Natural killer cell treated with Interleukin-12 subunit alpha and Interleukin-12 subunit beta and Interleukin-15 and Interleukin-18, amount 100 ng/mL, for 72 hours (primary cell): ENCODE results near the gene PPHLN1. TPM values are rescaled to one million over a fixed set of nuclear protein-coding genes. Genes with fewer than 3 reads are reported as not detected.
"Not testable (repeated sequence)": the region's sequence is repeated elsewhere in the genome, so short reads cannot be mapped to it uniquely, and the experiment has no call there.

Experiments used
- ATAC-seq, 2 donors: fragments of 150-1000 bp; cut with Tn5 transposase in 1 of 2; sonication (Bioruptor Pico), chemical (Tn5 transposase) in 1 of 2; 2 replicates each; pipeline ENCODE4 v1.10.0; 2021
- DNase-seq: peaks from one replicate; pipeline ENCODE4 v3.0.0; 2022; ENCODE audit warnings: low spot score
- H3K27ac Mint-ChIP-seq, 2 donors: 1 replicate in 1 of 2; 2 replicates in 1 of 2; pipeline ENCODE4 v1.8.0; 2022; ENCODE audit warnings: mixed read lengths in 2 of 2, mild to moderate bottlenecking in 1 of 2, moderate library complexity in 1 of 2
- H3K27me3 Mint-ChIP-seq, 2 donors: 1 replicate in 1 of 2; 2 replicates in 1 of 2; pipeline ENCODE4 v1.8.0; 2022; ENCODE audit warnings: mixed read lengths in 2 of 2
- H3K36me3 Mint-ChIP-seq: one replicate; pipeline ENCODE4 v1.8.0; 2022; ENCODE audit warnings: mixed read lengths
- H3K4me1 Mint-ChIP-seq, 2 donors: 1 replicate in 1 of 2; 2 replicates in 1 of 2; pipeline ENCODE4 v1.8.0; 2022; ENCODE audit warnings: low read depth in 2 of 2, mixed read lengths in 2 of 2, mild to moderate bottlenecking in 1 of 2
- H3K4me3 Mint-ChIP-seq: one replicate; pipeline ENCODE4 v1.8.0; 2022; ENCODE audit warnings: mixed read lengths
- H3K9me3 Mint-ChIP-seq: 2 replicates; pipeline ENCODE4 v1.8.0; 2022; ENCODE audit warnings: mixed read lengths
- total RNA-seq, 2 donors: library from RNA; stranded (reverse); gene quantifications; one replicate each; pipeline ENCODE4 v1.2.3, GENCODE V29; 2022

Gene PPHLN1
- total RNA-seq, 2 donors from 2014 or later, result 85.0 to 90.1 TPM

DNA sequence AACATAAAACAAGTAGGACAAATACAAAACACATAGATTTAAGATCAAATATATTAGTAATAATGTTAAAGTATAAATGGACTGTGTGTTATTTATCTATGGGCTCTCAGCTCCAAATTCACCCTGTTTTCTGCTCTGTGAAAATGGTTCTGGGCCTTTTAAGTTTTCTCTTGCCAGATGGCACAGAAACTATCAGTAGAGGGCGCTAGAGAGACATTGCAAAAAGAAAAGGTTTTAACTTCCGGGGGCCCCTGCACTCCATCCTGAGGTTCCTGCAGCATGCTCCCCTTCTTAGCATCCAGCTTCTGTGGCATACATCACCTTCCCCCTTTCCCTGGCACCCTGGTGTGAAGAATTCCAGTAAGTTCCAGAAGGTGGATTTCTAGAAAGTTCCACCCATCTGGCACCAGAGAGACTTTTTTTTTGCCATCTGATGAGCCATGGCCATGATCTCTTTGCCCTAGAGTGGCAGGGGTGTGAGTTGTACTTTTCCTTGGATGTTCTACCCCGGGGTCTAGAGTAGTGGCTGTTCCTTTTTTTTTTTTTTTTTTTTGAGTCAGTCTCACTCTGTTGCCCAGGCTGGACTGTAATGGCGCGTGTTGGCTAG, 29.4 kb upstream of the PPHLN1 start:
- DNase-seq, result no peak
- Mint-ChIP-seq H3K4me1 (peaks cover 3 to 15% of the 10 kb centered on the region in 2 donors), H3K4me3 (no peak overlapping the region), H3K27ac (no peak overlapping the region), H3K36me3 (no peaks in the 10 kb centered on the region), H3K9me3 (no peaks in the 10 kb centered on the region), H3K27me3 (peaks cover 0 to 2% of the 10 kb centered on the region in 2 donors)
- ATAC-seq, result no peak

DNA sequence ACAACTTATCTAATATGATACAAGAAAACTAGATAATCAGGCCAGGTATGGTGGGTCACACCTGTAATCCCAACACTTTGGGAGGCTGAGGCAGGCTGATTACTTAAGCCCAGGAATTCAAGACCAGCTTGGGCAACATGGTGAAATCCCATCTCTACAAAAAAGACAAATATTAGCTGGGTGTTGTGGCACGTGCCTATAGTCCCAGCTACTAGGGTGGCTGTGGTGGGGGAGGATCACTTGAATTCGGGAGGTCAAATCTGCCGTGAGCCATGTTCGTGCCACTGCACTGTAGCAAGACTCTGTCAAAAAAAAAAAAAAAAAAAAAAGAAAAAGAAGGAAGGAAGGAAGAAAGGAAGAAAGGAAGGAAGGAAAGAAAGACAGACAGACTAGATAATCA, 27.1 kb upstream of the PPHLN1 start:
- no peaks in the 10 kb centered on the region for H3K9me3 Mint-ChIP-seq
- peak overlapping the region; percentile 47 for H3K4me3 Mint-ChIP-seq
- peak overlapping the region in 1 of 2 donors; percentile 62 for H3K27ac Mint-ChIP-seq
- ATAC-seq (no peak), DNase-seq (no peak)
- H3K4me1 Mint-ChIP-seq, result peaks cover 3 to 15% of the 10 kb centered on the region in 2 donors
- H3K36me3 Mint-ChIP-seq, result no peaks in the 10 kb centered on the region
- H3K27me3 Mint-ChIP-seq, result peaks cover 0 to 2% of the 10 kb centered on the region in 2 donors

DNA sequence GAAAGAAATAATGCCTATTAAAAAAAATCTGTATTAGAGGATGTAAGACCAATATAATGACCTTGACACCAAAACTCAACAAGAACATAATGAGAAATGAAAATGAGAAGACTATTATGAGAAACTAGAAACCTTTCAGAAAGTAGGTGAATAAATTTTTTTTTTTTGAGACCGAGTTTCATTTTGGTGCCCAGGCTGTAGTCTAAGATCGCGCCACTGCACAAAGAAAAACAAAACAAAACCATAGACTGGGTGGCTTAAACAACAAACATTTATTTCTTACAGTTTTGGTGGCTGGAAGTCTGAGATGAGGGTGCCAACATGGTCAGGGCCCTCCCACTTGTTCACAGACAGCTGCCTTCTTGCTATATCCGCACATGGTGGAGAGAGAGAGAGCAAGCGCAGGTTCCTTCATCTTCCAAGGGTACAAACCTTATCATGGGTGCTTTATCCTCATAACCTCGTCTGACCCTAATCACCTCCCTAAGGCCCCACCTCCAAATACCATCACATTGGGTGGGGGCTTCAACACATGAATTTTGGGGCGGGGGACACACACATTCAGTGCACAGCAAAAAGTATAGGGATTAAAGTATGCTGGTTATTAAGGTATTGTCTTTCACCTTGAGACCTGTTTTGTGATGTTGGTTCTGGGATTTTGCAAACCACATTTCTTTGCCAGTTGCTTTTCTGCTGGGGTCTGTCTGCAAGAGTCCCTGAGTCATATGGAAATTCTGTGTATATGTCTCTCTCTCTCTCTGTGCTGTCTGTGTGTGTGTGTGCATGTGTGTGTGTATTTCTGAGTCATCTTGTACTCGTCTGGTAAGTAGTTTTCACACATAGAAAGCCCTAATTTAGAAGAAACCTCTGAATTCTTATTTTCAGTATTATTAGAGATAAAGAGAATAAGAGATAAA, 26.3 kb upstream of the PPHLN1 start:
- peaks cover 0 to 2% of the 10 kb centered on the region in 2 donors for H3K27me3 Mint-ChIP-seq
- H3K4me1 Mint-ChIP-seq, result peaks cover 3 to 15% of the 10 kb centered on the region in 2 donors
- peak overlapping the region; percentile 47 for H3K4me3 Mint-ChIP-seq
- H3K27ac Mint-ChIP-seq, result peak overlapping the region in 1 of 2 donors; percentile 62
- no peaks in the 10 kb centered on the region for H3K9me3 Mint-ChIP-seq
- no peaks in the 10 kb centered on the region for H3K36me3 Mint-ChIP-seq
- ATAC-seq (peak; percentile 73 to 94), DNase-seq (no peak)

DNA sequence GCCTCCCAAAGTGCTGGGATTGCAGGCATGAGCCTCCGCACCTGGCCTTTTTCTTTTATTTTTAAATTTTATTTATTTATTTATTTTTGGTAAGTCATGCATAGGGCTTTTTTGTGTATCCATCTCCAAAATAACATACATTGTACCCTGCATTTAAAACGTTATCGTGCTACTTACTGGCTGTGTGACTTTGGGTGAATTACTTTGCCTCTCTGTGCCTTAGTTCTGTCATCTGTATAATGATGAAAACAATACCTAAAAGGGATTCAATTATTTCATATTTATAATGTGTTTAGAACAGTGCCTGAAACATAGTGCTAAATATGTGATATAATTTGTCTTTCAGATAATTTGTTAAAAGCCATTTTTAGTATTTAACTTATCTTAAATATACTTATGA, 19.7 kb upstream of the PPHLN1 start:
- no peak overlapping the region for H3K27ac Mint-ChIP-seq
- DNase-seq, result no peak
- peaks cover 0 to 3% of the 10 kb centered on the region in 2 donors for H3K4me1 Mint-ChIP-seq
- H3K27me3 Mint-ChIP-seq, result no peaks in the 10 kb centered on the region
- H3K36me3 Mint-ChIP-seq, result no peaks in the 10 kb centered on the region
- no peak for ATAC-seq
- no peak overlapping the region for H3K4me3 Mint-ChIP-seq
- no peaks in the 10 kb centered on the region for H3K9me3 Mint-ChIP-seq

DNA sequence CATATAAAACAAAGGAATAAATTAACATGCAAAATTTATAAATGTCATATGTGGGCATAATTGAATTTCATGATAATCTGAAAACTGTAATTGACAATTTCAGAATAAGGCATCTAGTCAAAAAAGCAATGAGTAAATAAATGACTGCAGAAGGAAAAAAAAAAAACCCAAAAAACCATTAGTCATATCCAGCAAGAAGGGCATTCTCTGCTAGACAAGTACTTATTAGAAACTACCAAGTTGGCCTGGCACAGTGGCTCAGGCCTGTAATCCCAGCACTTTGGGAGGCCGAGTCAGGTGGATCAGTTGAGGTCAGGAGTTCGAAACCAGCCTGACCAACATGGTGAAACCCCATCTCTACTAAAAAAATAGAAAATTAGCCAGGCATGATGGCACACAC, 17.6 kb upstream of the PPHLN1 start:
- H3K27ac Mint-ChIP-seq, result no peak overlapping the region
- no peaks in the 10 kb centered on the region for H3K27me3 Mint-ChIP-seq
- H3K36me3 Mint-ChIP-seq, result no peaks in the 10 kb centered on the region
- DNase-seq, result no peak
- ATAC-seq, result no peak
- peaks cover 0 to 3% of the 10 kb centered on the region in 2 donors for H3K4me1 Mint-ChIP-seq
- no peak overlapping the region for H3K4me3 Mint-ChIP-seq
- H3K9me3 Mint-ChIP-seq, result no peaks in the 10 kb centered on the region

DNA sequence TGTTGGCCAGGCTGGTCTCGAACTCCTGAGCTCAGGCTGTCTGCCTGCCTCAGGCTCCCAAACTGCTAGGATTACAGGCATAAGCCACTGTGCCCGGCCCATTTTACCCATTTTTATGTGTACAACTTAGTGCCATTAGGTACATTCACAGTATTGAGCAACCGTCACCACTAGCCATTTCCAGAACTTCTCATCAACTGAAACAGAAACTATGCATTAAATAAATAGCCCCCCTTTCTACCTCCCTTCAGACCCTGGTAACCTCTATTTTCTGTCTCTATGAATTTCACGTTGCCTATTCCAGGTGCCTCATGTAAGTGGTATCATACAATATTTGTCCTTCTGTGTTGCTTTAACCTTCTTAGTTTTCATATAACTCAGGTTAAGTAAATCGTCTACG, 16.0 kb upstream of the PPHLN1 start:
- no peaks in the 10 kb centered on the region for H3K9me3 Mint-ChIP-seq
- peaks cover 4% of the 10 kb centered on the region for H3K36me3 Mint-ChIP-seq
- ATAC-seq (no peak), DNase-seq (no peak)
- H3K27me3 Mint-ChIP-seq, result no peaks in the 10 kb centered on the region
- no peak overlapping the region for H3K27ac Mint-ChIP-seq
- no peak overlapping the region for H3K4me3 Mint-ChIP-seq
- peaks cover 0 to 5% of the 10 kb centered on the region in 2 donors for H3K4me1 Mint-ChIP-seq

DNA sequence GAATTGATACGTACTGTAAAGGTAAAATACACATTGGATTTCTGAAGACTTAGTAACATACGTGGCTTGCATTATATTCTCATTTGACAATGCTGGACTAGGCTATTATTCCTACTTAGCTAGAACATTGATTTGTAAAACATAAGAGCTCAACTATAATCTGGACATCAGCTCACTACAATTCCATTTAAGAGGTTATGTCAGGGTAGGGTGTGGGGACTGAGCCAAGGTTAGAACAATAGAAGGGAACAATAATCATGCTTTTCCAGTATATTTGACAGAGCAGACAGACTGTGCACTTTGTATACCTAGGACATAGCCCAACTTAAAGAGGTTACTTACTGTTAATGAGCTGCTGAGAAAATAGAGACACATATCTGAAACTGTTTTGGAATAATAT, 10.9 kb upstream of the PPHLN1 start:
- DNase-seq (no peak), ATAC-seq (no peak)
- Mint-ChIP-seq H3K9me3 (no peaks in the 10 kb centered on the region), H3K36me3 (peaks cover 6% of the 10 kb centered on the region), H3K27me3 (no peaks in the 10 kb centered on the region), H3K27ac (no peak overlapping the region), H3K4me1 (peaks cover 0 to 4% of the 10 kb centered on the region in 2 donors), H3K4me3 (no peak overlapping the region)

DNA sequence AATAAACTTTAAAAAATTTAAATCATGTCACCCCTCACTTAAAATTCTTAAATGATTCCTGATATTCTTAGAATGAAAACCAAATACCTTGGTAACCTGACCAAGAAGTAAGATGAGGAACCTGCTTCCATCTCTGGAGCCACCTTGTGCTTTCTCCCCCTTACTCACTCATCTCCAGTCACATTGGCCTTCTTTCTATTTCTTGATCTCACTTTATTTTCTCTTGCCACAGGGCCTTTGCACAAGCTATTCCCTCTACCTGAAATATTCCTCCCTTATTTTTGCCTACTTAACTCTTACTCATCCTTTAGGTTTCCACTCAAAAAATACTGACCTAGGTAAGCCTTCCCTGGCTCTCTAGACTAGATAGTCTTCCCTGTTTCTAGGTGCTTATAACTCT, 5.2 kb upstream of the PPHLN1 start:
- peaks cover 9 to 12% of the 10 kb centered on the region in 2 donors for H3K4me1 Mint-ChIP-seq
- ATAC-seq, result no peak
- peaks cover 6% of the 10 kb centered on the region for H3K36me3 Mint-ChIP-seq
- no peaks in the 10 kb centered on the region for H3K27me3 Mint-ChIP-seq
- DNase-seq, result no peak
- H3K9me3 Mint-ChIP-seq, result no peaks in the 10 kb centered on the region
- no peak overlapping the region for H3K4me3 Mint-ChIP-seq
- H3K27ac Mint-ChIP-seq, result no peak overlapping the region

DNA sequence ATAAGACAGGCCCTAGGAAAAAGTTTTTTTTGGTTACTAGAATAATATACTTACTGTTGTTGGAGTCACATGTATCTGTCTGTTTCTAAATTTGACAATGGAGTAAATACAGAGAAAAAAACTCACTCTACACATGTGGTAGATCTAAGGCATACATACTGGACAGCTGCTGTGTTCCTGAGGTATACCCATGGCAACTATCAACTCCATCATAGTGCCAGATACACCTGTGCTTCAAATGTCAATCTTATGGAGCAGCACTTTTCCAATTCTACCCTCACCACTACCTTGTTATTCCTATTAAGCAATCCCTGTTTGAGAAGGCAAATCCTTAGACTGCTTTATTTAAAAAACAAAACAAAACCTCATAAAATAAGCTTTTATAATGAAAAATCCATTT, 3.4 kb upstream of the PPHLN1 start:
- H3K36me3 Mint-ChIP-seq, result peaks cover 6% of the 10 kb centered on the region
- H3K4me3 Mint-ChIP-seq, result no peak overlapping the region
- H3K27ac Mint-ChIP-seq, result no peak overlapping the region
- peaks cover 20 to 23% of the 10 kb centered on the region in 2 donors for H3K4me1 Mint-ChIP-seq
- no peak for ATAC-seq
- H3K27me3 Mint-ChIP-seq, result no peaks in the 10 kb centered on the region
- no peak for DNase-seq
- H3K9me3 Mint-ChIP-seq, result no peaks in the 10 kb centered on the region

DNA sequence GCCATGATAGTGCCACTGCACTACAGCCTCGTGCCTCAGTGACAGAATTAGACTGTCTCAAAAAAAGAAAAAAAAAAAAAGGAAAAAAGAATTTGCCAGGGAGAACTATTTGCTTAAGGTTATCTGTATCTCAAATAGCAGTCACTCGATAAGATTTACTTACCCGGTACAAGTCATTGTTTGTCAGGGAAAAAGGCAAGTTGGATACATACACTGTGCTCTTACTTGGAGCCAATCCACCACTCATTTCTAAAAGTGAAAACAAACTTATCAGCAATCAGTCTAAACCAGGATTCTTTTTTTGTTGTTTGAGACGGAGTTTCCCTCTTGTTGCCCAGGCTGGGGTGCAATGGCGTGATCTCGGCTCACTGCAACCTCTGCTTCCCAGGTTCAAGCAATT, 2.1 kb upstream of the PPHLN1 start:
- no peak for ATAC-seq
- H3K36me3 Mint-ChIP-seq, result peaks cover 6% of the 10 kb centered on the region
- H3K9me3 Mint-ChIP-seq, result no peaks in the 10 kb centered on the region
- H3K27ac Mint-ChIP-seq, result no peak overlapping the region
- DNase-seq, result no peak
- H3K4me3 Mint-ChIP-seq, result no peak overlapping the region
- H3K27me3 Mint-ChIP-seq, result no peaks in the 10 kb centered on the region
- peaks cover 26 to 30% of the 10 kb centered on the region in 2 donors for H3K4me1 Mint-ChIP-seq

DNA sequence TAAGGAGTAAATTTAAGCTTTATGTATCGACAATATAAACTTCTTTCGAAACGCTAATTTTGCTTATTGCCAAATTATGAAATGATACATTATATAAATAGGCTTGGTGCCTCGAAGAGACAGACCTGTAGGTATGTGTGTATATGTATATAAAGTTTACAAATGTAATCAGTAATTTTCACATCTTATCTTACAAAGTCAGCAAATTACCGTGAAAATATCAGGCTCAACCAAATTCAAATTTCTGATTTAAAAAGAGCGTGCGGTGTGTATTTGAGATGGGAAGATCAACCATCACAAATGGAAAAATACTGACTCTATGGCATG, 678 bp upstream of the PPHLN1 start:
- ATAC-seq (no peak), DNase-seq (no peak)
- Mint-ChIP-seq H3K27me3 (no peaks in the 10 kb centered on the region), H3K36me3 (peaks cover 6% of the 10 kb centered on the region), H3K4me1 (peaks cover 35 to 37% of the 10 kb centered on the region in 2 donors), H3K27ac (peak overlapping the region; percentile 93 to 99), H3K4me3 (peak overlapping the region; percentile 87), H3K9me3 (no peaks in the 10 kb centered on the region)

DNA sequence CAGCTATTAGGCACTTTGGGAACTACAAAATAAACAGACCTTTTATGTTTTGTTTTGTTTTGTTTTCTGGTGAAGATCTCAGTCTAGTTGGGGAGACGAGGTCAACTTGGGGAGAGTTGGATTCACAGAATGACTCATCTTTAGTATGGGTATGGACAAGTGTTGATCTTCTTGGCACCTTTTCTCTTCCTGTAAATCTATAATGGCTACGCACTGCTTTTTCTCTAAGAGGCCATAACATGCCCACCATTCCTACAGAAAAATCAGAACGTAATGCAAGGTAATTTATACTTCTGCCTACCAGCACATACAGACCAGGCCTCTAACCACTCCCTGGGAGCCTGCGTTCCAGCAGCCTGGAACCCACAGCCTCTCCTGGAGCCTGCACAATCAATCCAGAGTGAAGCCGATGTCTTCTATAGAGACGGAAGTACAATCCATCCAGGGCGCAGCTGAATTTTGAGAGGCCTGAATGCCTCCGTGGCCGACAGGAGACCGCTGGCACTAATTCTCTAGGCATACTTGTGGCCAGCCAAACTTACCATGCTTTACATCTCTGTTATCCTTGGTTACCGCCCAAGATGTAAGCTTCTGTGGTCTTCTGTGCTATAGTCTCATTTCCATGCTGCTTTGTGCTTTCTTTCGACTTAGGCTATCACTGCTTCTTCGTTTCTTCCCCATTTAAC, 717 bp downstream of the PPHLN1 start:
- Mint-ChIP-seq H3K36me3 (no peaks in the 10 kb centered on the region), H3K9me3 (no peaks in the 10 kb centered on the region), H3K27me3 (no peaks in the 10 kb centered on the region), H3K27ac (peak overlapping the region; percentile 93 to 99), H3K4me3 (peak overlapping the region; percentile 87), H3K4me1 (peaks cover 43 to 51% of the 10 kb centered on the region in 2 donors)
- DNase-seq (no peak), ATAC-seq (peak; percentile 46 to 63)

DNA sequence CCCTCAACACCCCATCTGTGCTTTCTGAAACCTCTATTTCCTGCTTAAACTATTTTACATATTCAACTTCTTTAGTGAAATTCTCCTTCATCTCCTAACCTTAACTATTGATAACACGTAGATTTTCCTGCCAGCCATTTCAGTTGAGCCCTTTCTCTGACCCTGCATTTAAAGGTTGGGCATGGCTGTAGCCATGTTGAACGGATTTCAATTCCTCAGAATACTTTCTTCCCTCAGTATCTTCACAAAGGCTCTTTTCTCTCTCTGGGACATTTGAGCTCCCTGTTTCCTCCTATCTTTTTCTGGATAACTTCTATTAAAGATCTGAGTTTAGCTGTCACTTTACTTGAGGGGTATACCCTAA, 1.2 kb downstream of the PPHLN1 start:
- Mint-ChIP-seq H3K27me3 (no peaks in the 10 kb centered on the region), H3K36me3 (no peaks in the 10 kb centered on the region), H3K4me1 (peaks cover 47 to 56% of the 10 kb centered on the region in 2 donors), H3K4me3 (peak overlapping the region; percentile 87), H3K9me3 (no peaks in the 10 kb centered on the region), H3K27ac (peak overlapping the region; percentile 93 to 99)
- no peak for DNase-seq
- ATAC-seq, result no peak

DNA sequence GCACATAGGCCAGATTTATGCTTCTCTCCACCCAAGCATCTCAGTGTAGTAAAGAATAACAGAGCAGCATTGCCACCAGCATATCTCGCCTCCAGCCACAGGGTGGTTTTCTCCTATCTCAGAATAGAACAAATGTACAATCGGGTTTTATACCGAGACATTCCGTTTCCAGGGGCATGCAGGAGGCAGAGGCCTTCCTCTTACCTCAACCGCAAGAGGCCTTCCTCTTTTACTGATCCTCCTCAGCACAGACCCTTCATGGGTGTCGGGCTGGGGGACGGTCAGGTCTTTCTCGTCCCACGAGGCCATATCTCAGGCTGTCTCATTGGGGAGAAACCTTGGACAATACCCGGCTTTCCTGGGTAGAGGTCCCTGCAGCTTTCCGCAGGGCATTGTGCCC, 4.1 kb downstream of the PPHLN1 start:
- Mint-ChIP-seq H3K27ac (peak overlapping the region in 1 of 2 donors; percentile 47), H3K4me1 (peaks cover 51 to 60% of the 10 kb centered on the region in 2 donors)
- ATAC-seq, H3K4me3 Mint-ChIP-seq, H3K27me3 Mint-ChIP-seq, H3K9me3 Mint-ChIP-seq, DNase-seq, H3K36me3 Mint-ChIP-seq: not testable (repeated sequence)
